ENCODE measurements around the gene BAHCC1. TPM values are rescaled to one million over a fixed set of nuclear protein-coding genes. Genes with fewer than 3 reads are reported as not detected.
A peak's percentile ranks its signal among the peaks of the same experiment; 100 is the strongest.

Gene BAHCC1
- polyA plus RNA-seq, 1 donor = 17.9 TPM

DNA sequence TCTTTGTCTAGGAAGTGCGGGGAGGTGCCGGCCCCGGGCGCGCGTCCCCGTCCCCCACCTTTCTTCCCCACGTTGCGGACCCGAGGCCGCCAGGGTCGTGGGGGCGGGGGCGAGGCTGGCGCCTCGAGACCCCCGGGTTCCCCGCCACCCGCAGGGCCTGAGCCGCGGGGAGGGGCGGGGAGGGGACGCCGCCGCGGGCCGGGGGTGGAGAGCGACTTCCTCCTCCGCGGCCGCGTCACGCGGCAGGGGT, 119.2 kb downstream of the BAHCC1 start:
- no peak for DNase-seq

DNA sequence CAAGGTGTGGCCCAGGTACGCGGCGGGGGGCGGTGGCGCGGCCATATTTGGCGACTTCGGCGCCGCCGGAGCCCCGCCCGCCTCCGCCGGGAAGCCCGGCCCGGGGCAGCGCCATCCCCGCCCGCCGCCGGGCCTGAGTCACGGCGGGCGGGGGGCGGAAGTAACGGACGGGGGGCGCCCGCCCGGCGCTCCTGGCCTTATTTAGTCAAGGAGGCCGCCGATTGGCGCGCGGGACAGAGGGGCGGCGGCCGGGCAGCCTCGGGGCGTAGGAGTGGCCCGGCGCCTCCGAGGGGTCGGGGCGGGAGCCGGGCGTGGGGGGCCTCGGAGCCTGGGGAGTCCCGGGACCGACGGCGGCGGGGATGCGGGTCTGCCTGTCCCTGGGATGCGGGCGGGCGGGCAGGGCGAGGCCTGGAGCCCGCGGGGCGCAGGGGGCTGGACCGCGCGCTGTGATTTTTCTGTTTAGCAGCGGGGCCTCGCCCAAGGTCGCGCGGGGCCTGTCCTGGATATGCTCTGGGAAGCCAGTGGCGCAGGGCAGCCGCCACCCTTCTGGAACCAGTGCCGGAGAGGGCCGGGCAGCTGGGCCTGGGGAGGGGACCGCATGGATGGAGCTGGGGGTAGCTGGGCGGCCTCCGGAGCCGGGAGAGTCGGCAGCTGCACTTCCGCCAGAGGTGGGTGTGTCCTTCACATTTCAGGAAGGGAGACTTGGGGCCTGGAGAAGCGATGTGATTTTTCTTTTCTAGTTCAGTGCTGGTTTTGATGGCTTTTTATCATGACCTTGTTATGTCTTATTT, 119.7 kb downstream of the BAHCC1 start:
- DNase-seq = peak; percentile 78

DNA sequence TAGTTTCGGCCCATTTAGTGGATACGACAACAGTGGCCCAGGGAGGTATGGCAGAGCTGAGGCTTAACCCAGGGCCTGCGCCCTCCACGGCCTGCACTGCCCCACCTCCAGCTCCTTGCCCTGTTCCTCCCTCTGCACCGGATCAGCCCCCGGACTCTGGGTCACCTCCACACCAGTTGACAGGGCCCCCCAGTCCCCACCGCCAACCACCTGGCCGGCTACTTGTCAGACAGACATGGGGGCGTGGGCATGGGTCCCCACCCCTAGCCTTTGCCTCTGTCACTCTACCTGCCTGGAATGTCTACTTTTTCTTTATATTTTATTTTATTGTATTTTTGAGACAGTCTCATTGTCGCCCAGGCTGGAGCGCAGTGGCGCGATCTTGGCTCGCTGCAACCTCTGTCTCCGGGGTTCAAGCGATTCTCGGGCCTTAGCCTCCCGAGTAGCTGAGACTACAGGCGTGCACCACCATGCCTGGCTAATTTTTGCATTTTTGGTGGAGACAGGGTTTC, 120.3 kb downstream of the BAHCC1 start:
- DNase-seq = no peak

Other genes with a start within 250 kb of the BAHCC1 start
- gene PVALEF, start 229.9 kb upstream of the BAHCC1 start, polyA plus RNA-seq (ENCODE audit: insufficient read length) = 0.33 TPM
- 3.9 TPM for gene AATK, start 229.2 kb upstream of the BAHCC1 start, polyA plus RNA-seq (ENCODE audit: insufficient read length)
- 15.7 TPM for gene CEP131, start 172.5 kb upstream of the BAHCC1 start, polyA plus RNA-seq (ENCODE audit: insufficient read length)
- gene TEPSIN, start 156.4 kb upstream of the BAHCC1 start, polyA plus RNA-seq (ENCODE audit: insufficient read length) = 18.4 TPM
- gene NDUFAF8, start 156.1 kb upstream of the BAHCC1 start, polyA plus RNA-seq (ENCODE audit: insufficient read length) = 39.9 TPM
- 56.3 TPM for gene SLC38A10, start 100.2 kb upstream of the BAHCC1 start, polyA plus RNA-seq (ENCODE audit: insufficient read length)
- gene ACTG1, start 117.3 kb downstream of the BAHCC1 start, polyA plus RNA-seq (ENCODE audit: insufficient read length) = 3,008 TPM
- 1.7 TPM for gene FSCN2, start 132.9 kb downstream of the BAHCC1 start, polyA plus RNA-seq (ENCODE audit: insufficient read length)
- gene FAAP100, start 156.9 kb downstream of the BAHCC1 start, polyA plus RNA-seq (ENCODE audit: insufficient read length) = 27.2 TPM
- 71.8 TPM for gene NPLOC4, start 241.7 kb downstream of the BAHCC1 start, polyA plus RNA-seq (ENCODE audit: insufficient read length)
- 4.0 TPM for gene TSPAN10, start 241.7 kb downstream of the BAHCC1 start, polyA plus RNA-seq (ENCODE audit: insufficient read length)

Measured in left kidney (tissue), 2 donors.